Astrocyte (in vitro differentiated cells and primary cell): Measurements from ENCODE around the gene NPAT. TPM values are rescaled to one million over a fixed set of nuclear protein-coding genes. Genes with fewer than 3 reads are reported as not detected.

ENCODE experiments used
- DNase-seq: peaks from one replicate; pipeline ENCODE4 v3.0.0-alpha.2; 2010; ENCODE audit warnings: low read depth
- FAIRE-seq: peaks from 2 replicates; lab custom pipeline; 2011; peaks lifted over from hg19 to GRCh38; lab: Jason Lieb, UNC
- H2AFZ ChIP-seq: 2 replicates; pipeline ENCODE4 v1.6.0; 2012; ENCODE audit warnings: low read depth, low read length, inconsistent platforms
- H3K27ac ChIP-seq: 2 replicates; pipeline ENCODE4 v1.5.1; 2011; ENCODE audit warnings: low read depth, low read length, inconsistent platforms
- H3K27me3 ChIP-seq: 2 replicates; pipeline ENCODE4 v1.6.0; 2011; ENCODE audit warnings: low read length, inconsistent platforms; ENCODE audit not compliant: insufficient read depth
- H3K36me3 ChIP-seq: 2 replicates; pipeline ENCODE4 v1.5.1; 2011; ENCODE audit warnings: low read length, inconsistent platforms; ENCODE audit not compliant: insufficient read depth
- H3K4me1 ChIP-seq: 2 replicates; pipeline ENCODE4 v1.5.1; 2011; ENCODE audit warnings: low read length, inconsistent platforms; ENCODE audit not compliant: insufficient read depth
- H3K4me2 ChIP-seq: 2 replicates; pipeline ENCODE4 v1.6.0; 2012; ENCODE audit warnings: low read length, inconsistent platforms
- H3K4me3 ChIP-seq: 2 replicates; pipeline ENCODE4 v1.5.1; 2011; ENCODE audit warnings: low read depth, mild to moderate bottlenecking, low read length, inconsistent platforms; ENCODE audit not compliant: insufficient read depth
- H3K79me2 ChIP-seq: 2 replicates; pipeline ENCODE4 v1.6.0; 2012; ENCODE audit warnings: mild to moderate bottlenecking, low read length, inconsistent platforms; ENCODE audit not compliant: insufficient read depth
- H3K9ac ChIP-seq: 2 replicates; pipeline ENCODE4 v1.6.0; 2012; ENCODE audit warnings: mild to moderate bottlenecking, low read length, inconsistent platforms
- H3K9me3 ChIP-seq: 2 replicates; pipeline ENCODE4 v1.5.1; 2012; ENCODE audit warnings: low read depth, mild to moderate bottlenecking, low read length, inconsistent platforms; ENCODE audit not compliant: insufficient read depth
- H4K20me1 ChIP-seq: 2 replicates; pipeline ENCODE4 v1.6.0; 2012; ENCODE audit warnings: low read length, inconsistent platforms; ENCODE audit not compliant: insufficient read depth
- H3K27ac Mint-ChIP-seq: one replicate; pipeline ENCODE4 v1.8.0; 2021; ENCODE audit warnings: mild to moderate bottlenecking, mixed read lengths; ENCODE audit not compliant: unreplicated experiment
- H3K27me3 Mint-ChIP-seq: one replicate; pipeline ENCODE4 v1.8.0; 2021; ENCODE audit warnings: low read depth, mixed read lengths; ENCODE audit not compliant: unreplicated experiment
- H3K36me3 Mint-ChIP-seq: one replicate; pipeline ENCODE4 v1.8.0; 2021; ENCODE audit warnings: low read depth, mixed read lengths; ENCODE audit not compliant: unreplicated experiment
- H3K4me1 Mint-ChIP-seq: one replicate; pipeline ENCODE4 v1.8.0; 2021; ENCODE audit warnings: low read depth, mixed read lengths; ENCODE audit not compliant: unreplicated experiment
- H3K4me3 Mint-ChIP-seq: one replicate; pipeline ENCODE4 v1.8.0; 2021; ENCODE audit warnings: mild to moderate bottlenecking, moderate library complexity, mixed read lengths; ENCODE audit not compliant: unreplicated experiment
- H3K9me3 Mint-ChIP-seq: one replicate; pipeline ENCODE4 v1.8.0; 2021; ENCODE audit warnings: mild to moderate bottlenecking, mixed read lengths; ENCODE audit not compliant: unreplicated experiment
- EZH2 ChIP-seq: IDR thresholded peaks from 2 replicates; pipeline ENCODE4 v1.6.1; 2012; ENCODE audit warnings: mild to moderate bottlenecking, low read length, inconsistent platforms; ENCODE audit not compliant: insufficient read depth
- total RNA-seq: library from RNA; stranded (reverse); gene quantifications from 2 replicates; pipeline ENCODE4 v1.2.1, GENCODE V29; 2021
- TF ChIP-seq, protein P1 (sequence below): IDR thresholded peaks from 2 replicates; pipeline ENCODE4 v1.5.1; 2011; ENCODE audit warnings: low read depth, mild to moderate bottlenecking, inconsistent platforms, low read length, moderate library complexity; ENCODE audit not compliant: insufficient read depth

The NPAT gene
- total RNA-seq, 1 donor from 2014 or later: 10.4 TPM

DNA sequence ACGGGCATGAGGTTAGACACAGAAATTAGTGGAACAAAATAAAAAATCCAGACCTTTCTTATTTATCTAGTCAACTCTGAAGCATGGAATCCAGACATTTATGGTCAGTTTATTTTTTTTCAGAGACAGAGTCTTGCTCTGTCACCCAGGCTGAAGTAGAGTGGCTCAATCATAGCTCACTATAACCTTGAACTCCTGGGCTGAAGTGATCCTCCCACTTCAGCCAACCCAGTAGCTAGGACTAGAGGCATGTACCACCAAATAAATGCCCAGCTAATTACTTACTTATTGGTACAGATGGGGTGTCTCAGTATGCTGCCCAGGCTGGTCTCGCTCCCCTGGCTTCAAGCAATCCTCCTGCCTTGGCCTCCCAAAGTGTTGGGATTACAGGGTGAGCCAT lies 8.7 kb downstream of the NPAT start:
- DNase-seq (no peak), FAIRE-seq (no peak)
- TF ChIP-seq EZH2: no peak
- TF ChIP-seq, protein P1, sequence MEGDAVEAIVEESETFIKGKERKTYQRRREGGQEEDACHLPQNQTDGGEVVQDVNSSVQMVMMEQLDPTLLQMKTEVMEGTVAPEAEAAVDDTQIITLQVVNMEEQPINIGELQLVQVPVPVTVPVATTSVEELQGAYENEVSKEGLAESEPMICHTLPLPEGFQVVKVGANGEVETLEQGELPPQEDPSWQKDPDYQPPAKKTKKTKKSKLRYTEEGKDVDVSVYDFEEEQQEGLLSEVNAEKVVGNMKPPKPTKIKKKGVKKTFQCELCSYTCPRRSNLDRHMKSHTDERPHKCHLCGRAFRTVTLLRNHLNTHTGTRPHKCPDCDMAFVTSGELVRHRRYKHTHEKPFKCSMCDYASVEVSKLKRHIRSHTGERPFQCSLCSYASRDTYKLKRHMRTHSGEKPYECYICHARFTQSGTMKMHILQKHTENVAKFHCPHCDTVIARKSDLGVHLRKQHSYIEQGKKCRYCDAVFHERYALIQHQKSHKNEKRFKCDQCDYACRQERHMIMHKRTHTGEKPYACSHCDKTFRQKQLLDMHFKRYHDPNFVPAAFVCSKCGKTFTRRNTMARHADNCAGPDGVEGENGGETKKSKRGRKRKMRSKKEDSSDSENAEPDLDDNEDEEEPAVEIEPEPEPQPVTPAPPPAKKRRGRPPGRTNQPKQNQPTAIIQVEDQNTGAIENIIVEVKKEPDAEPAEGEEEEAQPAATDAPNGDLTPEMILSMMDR: no peak
- peaks cover 13% of the 10 kb centered on the region for H4K20me1 ChIP-seq
- no peak overlapping the region for H2AFZ ChIP-seq
- no peaks in the 10 kb centered on the region for H3K9me3 ChIP-seq
- no peaks in the 10 kb centered on the region for H3K27me3 ChIP-seq
- Mint-ChIP-seq H3K36me3 (peaks cover 20% of the 10 kb centered on the region), H3K4me3 (no peak overlapping the region), H3K9me3 (peaks cover 7% of the 10 kb centered on the region), H3K27me3 (no peaks in the 10 kb centered on the region), H3K27ac (no peak overlapping the region), H3K4me1 (peaks cover 4% of the 10 kb centered on the region)
- H3K4me1 ChIP-seq: no peaks in the 10 kb centered on the region
- H3K79me2 ChIP-seq: peaks cover 84% of the 10 kb centered on the region
- no peak overlapping the region for H3K4me2 ChIP-seq
- no peak overlapping the region for H3K27ac ChIP-seq
- H3K4me3 ChIP-seq: no peak overlapping the region
- no peaks in the 10 kb centered on the region for H3K36me3 ChIP-seq
- no peak overlapping the region for H3K9ac ChIP-seq

DNA sequence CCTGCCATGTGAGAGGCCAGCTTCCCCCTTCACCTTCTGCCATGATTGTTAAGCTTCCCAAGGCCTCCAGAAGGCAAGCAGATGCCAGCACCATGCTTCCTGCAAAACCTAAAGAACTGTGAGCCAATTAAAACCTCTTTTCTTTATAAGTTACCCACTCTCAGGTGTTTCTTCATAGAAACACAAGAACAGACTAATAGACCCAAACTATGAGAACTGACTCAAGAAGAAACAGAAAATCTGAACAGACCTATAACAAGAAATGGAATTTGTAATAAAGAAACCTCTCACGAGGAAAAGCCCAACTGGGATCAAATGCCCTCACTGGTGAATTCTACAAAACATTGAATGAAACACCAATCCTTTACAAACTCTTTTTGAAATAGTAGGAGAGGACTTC lies 12.0 kb downstream of the NPAT start:
- Histone ChIP-seq H3K79me2 (peaks cover 82% of the 10 kb centered on the region), H3K4me3 (no peak overlapping the region), H2AFZ (no peak overlapping the region), H3K27me3 (no peaks in the 10 kb centered on the region), H4K20me1 (peaks cover 10% of the 10 kb centered on the region), H3K9me3 (peaks cover 12% of the 10 kb centered on the region), H3K36me3 (peaks cover 10% of the 10 kb centered on the region), H3K27ac (no peak overlapping the region), H3K9ac (no peak overlapping the region), H3K4me2 (no peak overlapping the region), H3K4me1 (no peaks in the 10 kb centered on the region)
- Mint-ChIP-seq H3K9me3 (peaks cover 9% of the 10 kb centered on the region), H3K4me1 (no peaks in the 10 kb centered on the region), H3K36me3 (peaks cover 30% of the 10 kb centered on the region), H3K4me3 (no peak overlapping the region), H3K27me3 (no peaks in the 10 kb centered on the region), H3K27ac (no peak overlapping the region)
- TF ChIP-seq EZH2: no peak
- TF ChIP-seq, protein P1: no peak
- no peak for DNase-seq
- FAIRE-seq: no peak

DNA sequence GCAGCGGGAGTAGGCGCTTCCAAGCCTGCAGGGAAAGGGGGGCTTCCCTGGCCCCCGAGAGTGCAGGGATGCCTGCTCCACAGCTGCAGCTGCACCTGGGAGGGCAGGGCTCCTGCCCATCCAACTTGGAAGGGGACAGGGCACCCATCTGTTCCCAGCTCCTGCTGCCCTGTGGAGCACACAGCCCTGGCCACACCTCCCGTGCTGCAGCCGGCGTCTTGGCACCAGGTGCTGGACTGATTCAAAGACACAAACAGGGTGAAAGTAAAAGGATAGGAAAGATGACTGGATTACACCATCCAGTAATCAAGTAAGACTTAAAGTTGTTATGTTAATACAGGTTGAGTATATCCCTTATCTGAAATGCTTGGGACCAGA lies 14.8 kb downstream of the NPAT start:
- Mint-ChIP-seq H3K4me1 (no peaks in the 10 kb centered on the region), H3K27me3 (no peaks in the 10 kb centered on the region), H3K27ac (no peak overlapping the region), H3K9me3 (peaks cover 14% of the 10 kb centered on the region), H3K36me3 (peaks cover 44% of the 10 kb centered on the region), H3K4me3 (no peak overlapping the region)
- no peak for FAIRE-seq
- peaks cover 81% of the 10 kb centered on the region for H3K79me2 ChIP-seq
- H3K27me3 ChIP-seq: no peaks in the 10 kb centered on the region
- H3K9ac ChIP-seq: no peak overlapping the region
- H3K4me3 ChIP-seq: no peak overlapping the region
- no peaks in the 10 kb centered on the region for H3K4me1 ChIP-seq
- H2AFZ ChIP-seq: no peak overlapping the region
- DNase-seq: no peak
- H4K20me1 ChIP-seq: peaks cover 3% of the 10 kb centered on the region
- peaks cover 10% of the 10 kb centered on the region for H3K36me3 ChIP-seq
- H3K4me2 ChIP-seq: no peak overlapping the region
- no peak for TF ChIP-seq EZH2
- TF ChIP-seq, protein P1: no peak
- H3K27ac ChIP-seq: no peak overlapping the region
- H3K9me3 ChIP-seq: peaks cover 19% of the 10 kb centered on the region
